Measurements from ENCODE around the gene C6orf47.

C6orf47 gene

DNA sequence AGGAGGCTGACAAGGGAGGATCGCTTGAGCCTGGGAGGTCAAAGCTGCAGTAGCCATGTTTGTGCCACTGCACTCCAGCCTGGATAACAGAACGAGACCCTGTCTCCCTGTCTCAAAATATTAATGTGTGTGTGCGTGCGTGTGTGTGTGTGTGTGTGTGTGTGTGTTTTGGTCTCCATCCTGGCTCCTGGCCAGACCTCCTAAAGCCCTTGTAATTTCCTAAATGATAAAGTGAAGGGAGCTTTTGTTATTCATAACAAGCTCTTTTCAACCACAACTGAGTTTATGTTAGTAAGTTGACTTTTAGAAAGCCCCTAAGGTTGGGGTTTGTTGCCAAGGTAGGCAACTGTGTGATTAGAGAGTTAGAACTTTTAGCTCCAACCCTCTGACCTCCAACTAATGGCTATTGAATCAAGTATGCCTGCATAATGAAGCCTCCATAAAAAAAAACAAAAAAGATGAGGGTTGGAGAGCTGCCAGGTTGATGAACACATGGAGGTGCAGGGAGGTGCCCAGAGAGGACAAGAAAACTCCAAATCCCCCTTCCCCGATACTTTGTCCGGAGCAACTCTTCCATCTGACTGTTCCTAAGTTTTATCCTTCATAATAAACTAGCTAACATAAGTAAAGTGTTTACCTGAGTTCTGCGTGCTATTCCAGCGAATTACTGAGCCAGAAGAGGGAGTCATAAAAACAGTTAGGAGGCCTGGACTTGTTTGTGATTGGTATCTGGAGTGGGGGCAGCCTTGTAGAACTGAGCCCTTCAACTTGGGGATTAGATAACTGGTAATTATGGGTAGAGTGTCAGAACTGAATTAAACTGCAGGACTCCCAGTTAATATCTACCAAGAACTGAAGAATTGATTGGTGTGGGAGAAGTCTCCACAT is 50.8 kb downstream of the C6orf47 start:
- peak; percentile 74 for DNase-seq

Measured in DMS79 treated with DMSO at 0.1 percent for 48 hours (cell line).